ENCODE measurements around the gene COMP. TPM values are rescaled to one million over a fixed set of nuclear protein-coding genes. Genes with fewer than 3 reads are reported as not detected.

COMP gene
- polyA plus RNA-seq, 1 donor (not counting 4 experiments of a cell fraction or from before 2014, with no cell fraction given), result not detected

GRCh38 chr19:18749362-18750231 is 41.5 kb downstream of the COMP start:
- no peaks in the 10 kb centered on the region for H3K27me3 ChIP-seq (ENCODE audit: control insufficient read depth, extremely low read depth, insufficient read depth, low read length)
- DNase-seq (ENCODE audit: low read depth, low spot score), result no peak
- no peaks in the 10 kb centered on the region for H3K9me3 ChIP-seq (ENCODE audit: control insufficient read depth, low read depth, low read length)
- TF ChIP-seq CTCF (optimal IDR thresholded peaks at IDR 0.05 in 1 of 3, IDR thresholded peaks at IDR 0.05 in 1 of 3, conservative IDR thresholded peaks at IDR 0.05 in 1 of 3; ENCODE audit: extremely low read depth in 1 of 3, insufficient read depth in 2 of 3, low read length in 3 of 3) (no peak), EZH2 (IDR thresholded peaks at IDR 0.05; ENCODE audit: low read length) (no peak)
- no peak overlapping the region for H3K9ac ChIP-seq (ENCODE audit: control insufficient read depth, extremely low read depth, insufficient read depth, low read length)
- no peaks in the 10 kb centered on the region for H3K36me3 ChIP-seq (ENCODE audit: control insufficient read depth in 2 of 2, extremely low read depth in 1 of 2, insufficient read depth in 2 of 2, low read length in 2 of 2)
- no peak overlapping the region for H2AFZ ChIP-seq (ENCODE audit: control insufficient read depth, low read length)
- H3K27ac ChIP-seq (ENCODE audit: control insufficient read depth, insufficient read depth, low read length), result no peak overlapping the region
- H3K4me2 ChIP-seq (ENCODE audit: control insufficient read depth, extremely low read depth, insufficient read depth, low read depth, low read length), result no peak overlapping the region
- no peaks in the 10 kb centered on the region for H3K9me1 ChIP-seq (ENCODE audit: control insufficient read depth, extremely low read depth, insufficient read depth, low read length)
- H3K4me3 ChIP-seq (ENCODE audit: control insufficient read depth in 2 of 3, extremely low read depth in 1 of 3, insufficient read depth in 2 of 3, low read depth in 1 of 3, low read length in 3 of 3), result no peak overlapping the region
- dilution Hi-C loops (cut with MboI; ENCODE audit: extremely low pct_ligation_motif_present, low sequenced_read_pairs), result no loop called here
- no peaks in the 10 kb centered on the region for H3K79me2 ChIP-seq (ENCODE audit: control insufficient read depth, insufficient read depth, low read length)
- H3K4me1 ChIP-seq (ENCODE audit: control insufficient read depth, extremely low read depth, insufficient read depth, low read length), result peaks cover 3% of the 10 kb centered on the region
- no peak for FAIRE-seq
- H4K20me1 ChIP-seq (ENCODE audit: control insufficient read depth, extremely low read depth, insufficient read depth, low read length), result no peaks in the 10 kb centered on the region

- Histone ChIP-seq H3K27me3 (ENCODE audit: control insufficient read depth, extremely low read depth, insufficient read depth, low read length) (no peaks in the 10 kb centered on the region), H2AFZ (ENCODE audit: control insufficient read depth, low read length) (no peak overlapping the region), H3K9ac (ENCODE audit: control insufficient read depth, extremely low read depth, insufficient read depth, low read length) (no peak overlapping the region), H4K20me1 (ENCODE audit: control insufficient read depth, extremely low read depth, insufficient read depth, low read length) (no peaks in the 10 kb centered on the region), H3K79me2 (ENCODE audit: control insufficient read depth, insufficient read depth, low read length) (no peaks in the 10 kb centered on the region), H3K4me2 (ENCODE audit: control insufficient read depth, extremely low read depth, insufficient read depth, low read depth, low read length) (no peak overlapping the region), H3K36me3 (ENCODE audit: control insufficient read depth in 2 of 2, extremely low read depth in 1 of 2, insufficient read depth in 2 of 2, low read length in 2 of 2) (no peaks in the 10 kb centered on the region), H3K9me3 (ENCODE audit: control insufficient read depth, low read depth, low read length) (no peaks in the 10 kb centered on the region), H3K4me3 (ENCODE audit: control insufficient read depth in 2 of 3, extremely low read depth in 1 of 3, insufficient read depth in 2 of 3, low read depth in 1 of 3, low read length in 3 of 3) (no peak overlapping the region), H3K9me1 (ENCODE audit: control insufficient read depth, extremely low read depth, insufficient read depth, low read length) (no peaks in the 10 kb centered on the region), H3K4me1 (ENCODE audit: control insufficient read depth, extremely low read depth, insufficient read depth, low read length) (peaks cover 3% of the 10 kb centered on the region), H3K27ac (ENCODE audit: control insufficient read depth, insufficient read depth, low read length) (no peak overlapping the region)
- TF ChIP-seq EZH2 (IDR thresholded peaks at IDR 0.05; ENCODE audit: low read length) (no peak), CTCF (optimal IDR thresholded peaks at IDR 0.05 in 1 of 3, IDR thresholded peaks at IDR 0.05 in 1 of 3, conservative IDR thresholded peaks at IDR 0.05 in 1 of 3; ENCODE audit: extremely low read depth in 1 of 3, insufficient read depth in 2 of 3, low read length in 3 of 3) (no peak)
- DNase-seq (ENCODE audit: low read depth, low spot score) (no peak), FAIRE-seq (no peak)
- dilution Hi-C loops (cut with MboI; ENCODE audit: extremely low pct_ligation_motif_present, low sequenced_read_pairs), result no loop called here
Observed at GRCh38 chr19:18746401-18747325, 44.4 kb downstream of the COMP start.
